ENCODE measurements around the gene RBM25.
"Not testable (repeated sequence)": the region's sequence is repeated elsewhere in the genome, so short reads cannot be mapped to it uniquely, and the experiment has no call there.

RBM25 gene

GRCh38 chr14:73168691-73169090 lies 110.4 kb downstream of the RBM25 start:
- DNase-seq (ENCODE audit: low spot score) = no peak

GRCh38 chr14:73169855-73170254 lies 111.5 kb downstream of the RBM25 start:
- DNase-seq (ENCODE audit: low spot score) = not testable (repeated sequence)

DNA sequence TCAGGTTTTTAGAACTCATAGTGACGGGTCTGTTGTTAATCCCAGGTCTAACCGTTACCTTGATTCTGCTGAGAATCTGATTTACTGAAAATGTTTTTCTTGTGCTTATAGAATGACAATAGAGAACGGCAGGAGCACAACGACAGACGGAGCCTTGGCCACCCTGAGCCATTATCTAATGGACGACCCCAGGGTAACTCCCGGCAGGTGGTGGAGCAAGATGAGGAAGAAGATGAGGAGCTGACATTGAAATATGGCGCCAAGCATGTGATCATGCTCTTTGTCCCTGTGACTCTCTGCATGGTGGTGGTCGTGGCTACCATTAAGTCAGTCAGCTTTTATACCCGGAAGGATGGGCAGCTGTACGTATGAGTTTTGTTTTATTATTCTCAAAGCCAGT lies 112.4 kb downstream of the RBM25 start:
- DNase-seq (ENCODE audit: low spot score) = no peak

- DNase-seq (ENCODE audit: low spot score) = no peak
Measured at GRCh38 chr14:73172500-73172899, 114.2 kb downstream of the RBM25 start.

- no peak for DNase-seq (ENCODE audit: low spot score)
Measured at GRCh38 chr14:73173092-73173735, 114.9 kb downstream of the RBM25 start.

Data from HuH-7.5 (cell line).